Measurements from ENCODE around the gene CHD2.

CHD2 gene

GRCh38 chr15:92881802-92882696 is 18.1 kb upstream of the CHD2 start:
- peak; percentile 99 for DNase-seq (ENCODE audit: low read depth)
- TF ChIP-seq, protein P1, sequence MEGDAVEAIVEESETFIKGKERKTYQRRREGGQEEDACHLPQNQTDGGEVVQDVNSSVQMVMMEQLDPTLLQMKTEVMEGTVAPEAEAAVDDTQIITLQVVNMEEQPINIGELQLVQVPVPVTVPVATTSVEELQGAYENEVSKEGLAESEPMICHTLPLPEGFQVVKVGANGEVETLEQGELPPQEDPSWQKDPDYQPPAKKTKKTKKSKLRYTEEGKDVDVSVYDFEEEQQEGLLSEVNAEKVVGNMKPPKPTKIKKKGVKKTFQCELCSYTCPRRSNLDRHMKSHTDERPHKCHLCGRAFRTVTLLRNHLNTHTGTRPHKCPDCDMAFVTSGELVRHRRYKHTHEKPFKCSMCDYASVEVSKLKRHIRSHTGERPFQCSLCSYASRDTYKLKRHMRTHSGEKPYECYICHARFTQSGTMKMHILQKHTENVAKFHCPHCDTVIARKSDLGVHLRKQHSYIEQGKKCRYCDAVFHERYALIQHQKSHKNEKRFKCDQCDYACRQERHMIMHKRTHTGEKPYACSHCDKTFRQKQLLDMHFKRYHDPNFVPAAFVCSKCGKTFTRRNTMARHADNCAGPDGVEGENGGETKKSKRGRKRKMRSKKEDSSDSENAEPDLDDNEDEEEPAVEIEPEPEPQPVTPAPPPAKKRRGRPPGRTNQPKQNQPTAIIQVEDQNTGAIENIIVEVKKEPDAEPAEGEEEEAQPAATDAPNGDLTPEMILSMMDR (IDR thresholded peaks at IDR 0.05; ENCODE audit: insufficient read depth, low read depth, low read length, missing control alignments) = no peak

GRCh38 chr15:92882697-92883162 is 17.4 kb upstream of the CHD2 start:
- TF ChIP-seq, protein P1 (IDR thresholded peaks at IDR 0.05; ENCODE audit: insufficient read depth, low read depth, low read length, missing control alignments) = no peak
- no peak for DNase-seq (ENCODE audit: low read depth)
- H3K4me3 ChIP-seq (ENCODE audit: low read length) = peak overlapping the region; percentile 95

More at GRCh38 chr15:92881802-92882696, 18.1 kb upstream of the CHD2 start:
- H3K4me3 ChIP-seq (ENCODE audit: low read length) = peak overlapping the region; percentile 52

DNA sequence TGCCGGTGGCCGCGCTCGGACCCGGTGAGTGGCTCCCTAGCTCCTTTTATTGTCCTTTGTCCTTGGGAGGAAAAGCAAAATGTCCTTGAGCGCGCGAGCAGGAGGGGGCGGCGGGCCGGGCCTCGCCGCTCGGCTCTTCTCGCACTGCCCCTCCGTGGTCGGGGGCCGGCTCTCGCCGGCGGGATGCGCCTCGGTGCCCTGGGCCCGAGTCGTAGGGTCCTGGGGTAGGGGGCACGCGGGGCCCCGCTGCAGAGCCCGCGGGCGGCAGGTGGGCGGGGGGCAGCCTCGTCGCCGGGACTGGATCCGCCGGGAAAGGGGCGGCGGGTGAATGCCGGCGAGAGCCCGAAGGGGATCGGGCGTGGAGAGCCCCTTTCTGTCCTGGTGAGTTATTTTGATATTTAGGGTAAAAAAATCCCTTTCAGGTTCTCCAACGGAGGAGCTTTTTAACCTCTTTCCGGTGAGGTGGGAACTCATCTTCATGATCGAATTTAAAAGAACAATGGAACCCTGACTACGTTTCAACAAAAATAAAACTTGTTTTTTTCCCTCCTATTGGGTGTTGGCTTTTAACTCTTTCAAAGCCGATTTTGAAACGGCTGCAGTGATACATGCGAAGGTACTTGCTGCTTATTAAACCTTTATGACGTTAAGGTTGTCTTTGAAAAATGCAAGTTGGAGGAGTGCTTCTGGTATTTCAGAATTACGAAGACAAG is 16.8 kb upstream of the CHD2 start:
- DNase-seq (ENCODE audit: low read depth) = no peak
- TF ChIP-seq, protein P1 (IDR thresholded peaks at IDR 0.05; ENCODE audit: insufficient read depth, low read depth, low read length, missing control alignments) = no peak
- peak overlapping the region; percentile 95 for H3K4me3 ChIP-seq (ENCODE audit: low read length)

DNA sequence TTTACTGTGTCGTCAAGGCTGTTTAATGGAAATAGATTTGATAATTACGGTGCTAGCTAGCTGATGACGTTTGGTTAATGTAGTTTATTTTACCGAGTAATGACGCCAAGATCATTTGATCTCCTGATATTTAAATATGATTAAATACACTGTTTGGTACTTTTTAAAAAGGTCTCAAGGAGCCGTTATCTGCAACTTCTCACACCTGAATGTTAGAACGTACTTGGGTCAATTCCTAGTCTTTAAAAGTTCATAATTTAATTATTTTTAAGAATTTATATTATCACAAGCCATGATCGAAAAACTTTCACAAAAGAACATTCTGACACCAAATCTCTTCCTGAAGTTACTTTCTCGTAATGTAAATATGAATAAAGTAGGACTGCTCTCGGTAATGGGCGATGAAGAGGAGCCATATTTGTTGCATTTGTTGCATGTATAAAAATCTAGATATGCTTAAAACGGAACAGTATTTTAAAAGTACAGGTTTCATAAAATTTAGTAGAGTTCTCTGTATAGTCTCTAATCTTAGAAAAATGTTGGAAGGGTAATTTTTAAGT is 16.2 kb upstream of the CHD2 start:
- DNase-seq (ENCODE audit: low read depth) = no peak
- TF ChIP-seq, protein P1 (IDR thresholded peaks at IDR 0.05; ENCODE audit: insufficient read depth, low read depth, low read length, missing control alignments) = no peak
- peak overlapping the region; percentile 95 for H3K4me3 ChIP-seq (ENCODE audit: low read length)

GRCh38 chr15:92884436-92885223 is 15.5 kb upstream of the CHD2 start:
- no peak for DNase-seq (ENCODE audit: low read depth)
- peak overlapping the region; percentile 95 for H3K4me3 ChIP-seq (ENCODE audit: low read length)

More at GRCh38 chr15:92884436-92885223, 15.5 kb upstream of the CHD2 start:
- TF ChIP-seq, protein P1 (IDR thresholded peaks at IDR 0.05; ENCODE audit: insufficient read depth, low read depth, low read length, missing control alignments) = no peak

All from epithelial cell of esophagus (primary cell).